ENCODE data around the gene PCBP1.

DNA sequence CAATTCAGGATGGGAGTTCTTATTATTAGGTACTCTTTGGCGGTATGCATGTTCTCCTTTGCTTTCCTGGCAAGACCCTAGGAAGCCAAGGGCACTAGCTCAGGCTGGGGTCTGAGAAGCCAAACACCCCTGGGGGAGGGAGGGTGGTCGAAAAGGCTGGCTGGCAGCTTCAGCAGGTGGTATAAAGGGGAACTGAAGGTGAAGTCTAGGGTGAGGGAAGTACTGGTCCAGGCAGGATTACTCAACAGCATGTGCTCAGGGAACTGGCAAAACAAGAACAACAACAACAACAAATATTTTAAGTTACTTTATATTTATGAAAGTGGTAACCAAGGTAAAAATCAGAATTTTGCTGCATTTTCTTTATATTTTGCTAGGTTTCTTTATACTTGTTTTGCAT, 40.7 kb upstream of the PCBP1 start:
- TF ChIP-seq, protein P1, sequence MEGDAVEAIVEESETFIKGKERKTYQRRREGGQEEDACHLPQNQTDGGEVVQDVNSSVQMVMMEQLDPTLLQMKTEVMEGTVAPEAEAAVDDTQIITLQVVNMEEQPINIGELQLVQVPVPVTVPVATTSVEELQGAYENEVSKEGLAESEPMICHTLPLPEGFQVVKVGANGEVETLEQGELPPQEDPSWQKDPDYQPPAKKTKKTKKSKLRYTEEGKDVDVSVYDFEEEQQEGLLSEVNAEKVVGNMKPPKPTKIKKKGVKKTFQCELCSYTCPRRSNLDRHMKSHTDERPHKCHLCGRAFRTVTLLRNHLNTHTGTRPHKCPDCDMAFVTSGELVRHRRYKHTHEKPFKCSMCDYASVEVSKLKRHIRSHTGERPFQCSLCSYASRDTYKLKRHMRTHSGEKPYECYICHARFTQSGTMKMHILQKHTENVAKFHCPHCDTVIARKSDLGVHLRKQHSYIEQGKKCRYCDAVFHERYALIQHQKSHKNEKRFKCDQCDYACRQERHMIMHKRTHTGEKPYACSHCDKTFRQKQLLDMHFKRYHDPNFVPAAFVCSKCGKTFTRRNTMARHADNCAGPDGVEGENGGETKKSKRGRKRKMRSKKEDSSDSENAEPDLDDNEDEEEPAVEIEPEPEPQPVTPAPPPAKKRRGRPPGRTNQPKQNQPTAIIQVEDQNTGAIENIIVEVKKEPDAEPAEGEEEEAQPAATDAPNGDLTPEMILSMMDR (conservative IDR thresholded peaks at IDR 0.05; ENCODE audit: low read length), result no peak
- TF ChIP-seq EZH2phosphoT487 (IDR thresholded peaks at IDR 0.05; ENCODE audit: borderline replicate concordance), result no peak
